Parathyroid adenoma (tissue), 2 donors: Measurements from ENCODE around the gene TWIST2.

ENCODE experiments used
- H2AFZ ChIP-seq: fragments of 300-600 bp; sonication (generic); one replicate; pipeline ENCODE4 v1.7.0; 2017; ENCODE audit warnings: antibody characterized with exemption, mild to moderate bottlenecking
- H3K27ac ChIP-seq: fragments of 300-600 bp; sonication (generic); one replicate; pipeline ENCODE4 v1.7.0; 2017
- H3K27me3 ChIP-seq: fragments of 300-600 bp; sonication (generic); one replicate; pipeline ENCODE4 v1.7.0; 2017; ENCODE audit warnings: low read length; ENCODE audit not compliant: control insufficient read depth, insufficient read depth
- H3K36me3 ChIP-seq: fragments of 300-600 bp; sonication (generic); one replicate; pipeline ENCODE4 v1.7.0; 2017; ENCODE audit warnings: low read length; ENCODE audit not compliant: control insufficient read depth, insufficient read depth
- H3K4me1 ChIP-seq: fragments of 300-600 bp; sonication (generic); one replicate; pipeline ENCODE4 v1.7.0; 2017; ENCODE audit warnings: control low read depth
- H3K4me2 ChIP-seq: fragments of 300-600 bp; sonication (generic); one replicate; pipeline ENCODE4 v1.7.0; 2017; ENCODE audit warnings: low read length
- H3K4me3 ChIP-seq: fragments of 300-600 bp; sonication (generic); one replicate; pipeline ENCODE4 v1.7.0; 2017; ENCODE audit warnings: low read depth, low read length
- H3K79me2 ChIP-seq: fragments of 300-600 bp; sonication (generic); one replicate; pipeline ENCODE4 v1.7.0; 2017; ENCODE audit warnings: control low read depth
- H3K9ac ChIP-seq: fragments of 300-600 bp; sonication (generic); one replicate; pipeline ENCODE4 v1.7.0; 2017; ENCODE audit warnings: mild to moderate bottlenecking
- H3K9me3 ChIP-seq: fragments of 300-600 bp; sonication (generic); one replicate; pipeline ENCODE4 v1.7.0; 2017; ENCODE audit warnings: low read length; ENCODE audit not compliant: control insufficient read depth
- TF ChIP-seq, protein P1 (sequence below): fragments of 300-600 bp; sonication (generic); IDR thresholded peaks from one replicate; pipeline ENCODE4 v1.7.0; 2017; ENCODE audit warnings: antibody characterized with exemption, mild to moderate bottlenecking
- donor health status: primary hyperparathyroidism.

TWIST2 gene

DNA sequence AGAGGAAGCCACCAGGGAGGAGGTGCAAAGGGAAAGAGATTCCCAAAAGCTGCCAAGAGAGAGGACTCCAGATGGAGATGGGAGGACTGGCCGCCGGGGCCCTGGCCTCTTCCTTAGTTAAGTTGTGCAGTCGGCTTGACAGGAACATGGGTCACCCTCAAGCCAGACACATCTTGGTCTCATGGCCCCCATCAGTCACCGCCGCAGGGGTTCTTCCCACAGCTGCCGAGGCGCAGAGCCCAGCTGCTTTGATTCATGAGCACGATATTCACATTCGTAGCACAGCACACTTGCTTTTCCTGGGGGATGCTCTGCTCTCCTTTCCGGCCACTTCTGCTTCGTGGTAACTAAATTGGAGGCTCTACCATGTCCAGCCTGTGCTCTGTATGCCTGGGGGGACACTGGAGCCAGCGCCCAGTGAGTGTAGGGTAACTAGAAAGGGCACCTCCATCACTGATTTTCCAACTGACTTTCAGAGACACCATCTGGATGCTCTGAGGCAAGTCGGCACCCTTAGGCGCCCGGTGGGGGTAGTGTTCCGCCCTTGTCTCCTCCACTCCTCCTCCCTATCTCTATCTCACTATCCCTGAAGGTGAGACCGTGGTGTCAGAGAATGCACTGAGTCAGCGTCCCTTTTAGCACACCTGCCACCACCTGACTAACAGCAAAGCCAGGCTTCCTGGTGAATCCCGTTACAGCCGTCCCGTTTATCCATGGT lies 13.3 kb downstream of the TWIST2 start:
- Histone ChIP-seq H3K4me3 (no peak overlapping the region), H3K9me3 (no peaks in the 10 kb centered on the region), H3K4me2 (no peak overlapping the region), H3K27ac (no peak overlapping the region), H3K4me1 (no peaks in the 10 kb centered on the region), H3K36me3 (no peaks in the 10 kb centered on the region), H3K27me3 (no peaks in the 10 kb centered on the region), H2AFZ (no peak overlapping the region), H3K79me2 (no peaks in the 10 kb centered on the region), H3K9ac (no peak overlapping the region)
- TF ChIP-seq, protein P1, sequence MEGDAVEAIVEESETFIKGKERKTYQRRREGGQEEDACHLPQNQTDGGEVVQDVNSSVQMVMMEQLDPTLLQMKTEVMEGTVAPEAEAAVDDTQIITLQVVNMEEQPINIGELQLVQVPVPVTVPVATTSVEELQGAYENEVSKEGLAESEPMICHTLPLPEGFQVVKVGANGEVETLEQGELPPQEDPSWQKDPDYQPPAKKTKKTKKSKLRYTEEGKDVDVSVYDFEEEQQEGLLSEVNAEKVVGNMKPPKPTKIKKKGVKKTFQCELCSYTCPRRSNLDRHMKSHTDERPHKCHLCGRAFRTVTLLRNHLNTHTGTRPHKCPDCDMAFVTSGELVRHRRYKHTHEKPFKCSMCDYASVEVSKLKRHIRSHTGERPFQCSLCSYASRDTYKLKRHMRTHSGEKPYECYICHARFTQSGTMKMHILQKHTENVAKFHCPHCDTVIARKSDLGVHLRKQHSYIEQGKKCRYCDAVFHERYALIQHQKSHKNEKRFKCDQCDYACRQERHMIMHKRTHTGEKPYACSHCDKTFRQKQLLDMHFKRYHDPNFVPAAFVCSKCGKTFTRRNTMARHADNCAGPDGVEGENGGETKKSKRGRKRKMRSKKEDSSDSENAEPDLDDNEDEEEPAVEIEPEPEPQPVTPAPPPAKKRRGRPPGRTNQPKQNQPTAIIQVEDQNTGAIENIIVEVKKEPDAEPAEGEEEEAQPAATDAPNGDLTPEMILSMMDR = no peak

DNA sequence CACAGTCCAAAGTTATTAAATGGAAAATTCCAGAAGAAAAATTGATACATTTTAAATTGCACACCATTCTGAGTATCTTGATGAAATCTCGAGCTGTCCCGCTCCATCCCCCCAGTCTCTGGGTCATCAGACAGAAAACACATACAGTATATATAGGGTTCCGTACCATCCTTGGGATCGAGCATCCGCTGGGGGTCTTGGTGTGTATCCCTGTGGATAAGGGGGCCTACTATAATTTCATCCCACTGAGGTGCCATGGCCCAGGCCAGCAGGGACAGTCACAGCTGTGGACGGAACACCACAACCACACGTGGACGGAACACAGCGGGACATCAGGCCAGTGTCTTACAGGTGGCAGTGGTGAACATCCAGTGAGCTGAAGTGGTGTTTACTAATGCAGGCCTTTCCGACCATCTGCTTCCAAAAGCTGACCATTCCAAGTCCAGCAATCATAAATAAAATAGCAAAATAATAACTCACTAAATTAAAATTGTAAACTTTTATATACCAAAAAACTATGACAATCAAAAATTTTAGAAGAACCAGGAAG lies 14.0 kb downstream of the TWIST2 start:
- TF ChIP-seq, protein P1 = no peak
- no peaks in the 10 kb centered on the region for H3K27me3 ChIP-seq

DNA sequence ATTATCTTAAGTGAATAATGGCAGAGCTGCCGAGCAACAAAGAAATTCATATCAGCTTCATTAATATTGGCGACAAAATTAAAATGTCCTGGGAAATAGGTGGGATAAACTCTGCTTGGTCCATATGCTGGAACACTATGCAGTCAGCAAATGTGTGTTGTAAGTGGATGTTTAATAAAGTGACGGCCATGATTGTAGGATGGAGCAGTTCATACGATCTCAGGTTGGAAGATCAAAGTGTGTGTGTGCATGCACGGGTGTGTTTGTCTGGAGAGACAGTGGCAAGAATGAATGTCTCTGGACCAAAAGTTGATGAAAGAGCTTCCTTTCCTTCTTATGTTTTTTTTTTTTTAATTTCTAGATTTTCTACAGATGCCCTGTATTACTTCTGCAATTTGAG lies 14.8 kb downstream of the TWIST2 start:
- Histone ChIP-seq H3K27ac (no peak overlapping the region), H3K9me3 (no peaks in the 10 kb centered on the region)
- TF ChIP-seq, protein P1 = no peak

More for the DNA sequence above, 14.0 kb downstream of the TWIST2 start:
- no peak overlapping the region for H3K4me2 ChIP-seq
- H3K4me3 ChIP-seq = no peak overlapping the region
- no peak overlapping the region for H2AFZ ChIP-seq
- H3K9me3 ChIP-seq = no peaks in the 10 kb centered on the region
- no peak overlapping the region for H3K27ac ChIP-seq
- H3K9ac ChIP-seq = no peak overlapping the region
- H3K79me2 ChIP-seq = no peaks in the 10 kb centered on the region
- H3K36me3 ChIP-seq = no peaks in the 10 kb centered on the region
- no peaks in the 10 kb centered on the region for H3K4me1 ChIP-seq

DNA sequence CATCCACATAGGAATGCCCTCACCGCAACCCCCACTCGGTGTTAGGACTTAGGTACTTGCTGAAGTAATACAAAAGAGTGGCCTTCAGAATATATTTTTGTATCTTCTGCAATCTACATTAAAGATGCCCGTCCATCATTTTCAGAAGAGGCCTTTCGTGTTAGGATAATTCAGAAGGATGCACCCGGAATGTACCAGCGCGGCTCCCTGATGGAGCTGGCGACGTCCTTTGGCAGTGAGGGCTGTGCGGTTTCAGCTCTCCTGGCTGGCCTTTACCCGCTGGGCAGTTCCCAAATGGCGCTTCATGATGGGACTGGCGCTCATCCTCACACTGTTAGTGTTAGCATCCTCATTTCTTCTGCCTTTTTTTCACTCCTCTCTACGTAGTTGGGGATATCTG lies 15.3 kb downstream of the TWIST2 start:
- Histone ChIP-seq H3K27ac (no peak overlapping the region), H3K9ac (no peak overlapping the region)
- TF ChIP-seq, protein P1 = no peak

More for the DNA sequence above, 14.8 kb downstream of the TWIST2 start:
- Histone ChIP-seq H3K36me3 (no peaks in the 10 kb centered on the region), H3K27me3 (no peaks in the 10 kb centered on the region), H3K4me1 (no peaks in the 10 kb centered on the region), H3K79me2 (no peaks in the 10 kb centered on the region), H3K4me3 (no peak overlapping the region), H3K9ac (no peak overlapping the region), H2AFZ (no peak overlapping the region), H3K4me2 (no peak overlapping the region)

More for the DNA sequence above, 15.3 kb downstream of the TWIST2 start:
- H3K4me3 ChIP-seq = no peak overlapping the region
- H3K4me2 ChIP-seq = no peak overlapping the region
- H3K27me3 ChIP-seq = no peaks in the 10 kb centered on the region
- no peaks in the 10 kb centered on the region for H3K79me2 ChIP-seq
- H3K36me3 ChIP-seq = no peaks in the 10 kb centered on the region
- no peak overlapping the region for H2AFZ ChIP-seq
- H3K4me1 ChIP-seq = no peaks in the 10 kb centered on the region
- no peaks in the 10 kb centered on the region for H3K9me3 ChIP-seq
